HepG2 (cell line): ENCODE measurements around the gene WFDC1. TPM values are rescaled to one million over a fixed set of nuclear protein-coding genes. Genes with fewer than 3 reads are reported as not detected.

ENCODE experiments used
- ELF3 ChIP-seq: IDR thresholded peaks from 2 replicates; pipeline ENCODE4 v1.6.1; 2016; ENCODE audit warnings: missing genetic modification reagents, missing compliant biosample characterization
- MBNL3 ChIP-seq: fragments of 250-450 bp; sonication (Bioruptor Pico); conservative IDR thresholded peaks from 2 replicates; pipeline ENCODE4 v1.8.0; 2022; ENCODE audit warnings: mild to moderate bottlenecking, inconsistent platforms
- MTF2 ChIP-seq: sonication (generic); formaldehyde crosslinking; IDR thresholded peaks from 2 replicates; pipeline ENCODE4 v1.5.0; 2020; ENCODE audit warnings: missing genetic modification reagents, borderline replicate concordance
- NR2F1 ChIP-seq, 2 experiments: fragments of 450-650 bp in 1 of 2; formaldehyde crosslinking in 1 of 2; IDR thresholded peaks; 2 replicates each; pipeline versions ENCODE4 v1.5.0 to v1.6.1; 2016 to 2020; ENCODE audit warnings: mild to moderate bottlenecking in 1 of 2, missing compliant biosample characterization in 1 of 2, missing genetic modification reagents in 1 of 2, moderate library complexity in 1 of 2
- PAWR ChIP-seq: sonication (generic); formaldehyde crosslinking; IDR thresholded peaks from 2 replicates; pipeline ENCODE4 v1.4.0; 2020; ENCODE audit warnings: missing genetic modification reagents, mild to moderate bottlenecking, borderline replicate concordance
- RNF2 ChIP-seq: fragments of 450-650 bp; conservative IDR thresholded peaks from 2 replicates; pipeline ENCODE4 v1.6.1; 2016; ENCODE audit warnings: low read depth
- SYNCRIP ChIP-seq: fragments of 200-400 bp; formaldehyde crosslinking; IDR thresholded peaks from 2 replicates; pipeline ENCODE4 v1.6.1; 2018; ENCODE audit warnings: mild to moderate bottlenecking, low read depth, low read length; ENCODE audit not compliant: insufficient read depth
- ZFAT ChIP-seq: sonication (generic); formaldehyde crosslinking; conservative IDR thresholded peaks from 2 replicates; pipeline ENCODE4 v1.8.1; 2023; ENCODE audit warnings: missing genetic modification reagents, inconsistent platforms
- ZFP41 ChIP-seq: sonication (generic); formaldehyde crosslinking; IDR thresholded peaks from 2 replicates; pipeline ENCODE4 v1.4.0; 2020; ENCODE audit warnings: mild to moderate bottlenecking, missing genetic modification reagents, borderline replicate concordance
- ZKSCAN8 ChIP-seq: IDR thresholded peaks from 2 replicates; pipeline ENCODE4 v1.6.1; 2016; ENCODE audit warnings: borderline replicate concordance, missing genetic modification reagents, missing compliant biosample characterization
- ZNF143 ChIP-seq: sonication (generic); formaldehyde crosslinking; IDR thresholded peaks from 2 replicates; pipeline ENCODE4 v1.4.0; 2020; ENCODE audit warnings: missing genetic modification reagents
- ZNF343 ChIP-seq: sonication (generic); formaldehyde crosslinking; IDR thresholded peaks from 2 replicates; pipeline ENCODE4 v1.4.0; 2020; ENCODE audit warnings: mild to moderate bottlenecking, missing genetic modification reagents
- ZNF441 ChIP-seq: sonication (generic); formaldehyde crosslinking; IDR thresholded peaks from 2 replicates; pipeline ENCODE4 v1.7.0; 2021; ENCODE audit warnings: missing genetic modification reagents, borderline replicate concordance
- ZNF747 ChIP-seq: sonication (generic); formaldehyde crosslinking; IDR thresholded peaks from 2 replicates; pipeline ENCODE4 v1.8.1; 2023; ENCODE audit warnings: missing genetic modification reagents, mild to moderate bottlenecking, borderline replicate concordance
- ZSCAN12 ChIP-seq: sonication (generic); formaldehyde crosslinking; IDR thresholded peaks from 2 replicates; pipeline ENCODE4 v1.9.0; 2021; ENCODE audit warnings: mild to moderate bottlenecking, missing genetic modification reagents
- polyA plus RNA-seq, 8 experiments: library from polyadenylated mRNA; depleted of rRNA in 3 of 8; stranded (reverse) in 7 of 8; unstranded in 1 of 8; fragments of >200 nt; fragmentation: Illumina TruSeq in 4 of 8; extraction: Trizol in 4 of 8; gene quantifications; 2 replicates each; pipeline versions ENCODE4 v1.2.1 to v1.2.3, GENCODE V29; 2011 to 2016; ENCODE audit warnings: low read depth in 4 of 8, missing spikeins in 1 of 8, mixed read lengths in 1 of 8; ENCODE audit not compliant: insufficient read depth in 1 of 8
- total RNA-seq, 5 experiments: library from RNA; depleted of rRNA; stranded (reverse); fragments of >200 nt; fragmentation: Illumina TruSeq; extraction: Trizol; gene quantifications; 2 replicates each; pipeline ENCODE4 v1.2.3, GENCODE V29; 2016; ENCODE audit warnings: low read depth in 1 of 5
- TF ChIP-seq, protein P1 (sequence below): sonication (generic); formaldehyde crosslinking; IDR thresholded peaks from 2 replicates; pipeline ENCODE4 v1.4.0; 2020; ENCODE audit warnings: missing genetic modification reagents, mild to moderate bottlenecking, borderline replicate concordance
- TF ChIP-seq, protein P2 (sequence below): sonication (generic); formaldehyde crosslinking; conservative IDR thresholded peaks from 2 replicates; pipeline ENCODE4 v1.4.0; 2020; ENCODE audit warnings: missing genetic modification reagents
- TF ChIP-seq, protein P3 (sequence below): IDR thresholded peaks from 2 replicates; pipeline ENCODE4 v1.6.1; 2012; ENCODE audit warnings: low read length, improper control_type of control experiment
- TF ChIP-seq, protein P4 (sequence below): sonication (generic); formaldehyde crosslinking; IDR thresholded peaks from 2 replicates; pipeline ENCODE4 v1.5.0; 2020; ENCODE audit warnings: mild to moderate bottlenecking, missing genetic modification reagents, moderate library complexity

WFDC1 gene
- total and polyA plus RNA-seq, 2 of the 13 experiments (the other 11 are each of a cell fraction or from before 2014, with no cell fraction given), result not detected

DNA sequence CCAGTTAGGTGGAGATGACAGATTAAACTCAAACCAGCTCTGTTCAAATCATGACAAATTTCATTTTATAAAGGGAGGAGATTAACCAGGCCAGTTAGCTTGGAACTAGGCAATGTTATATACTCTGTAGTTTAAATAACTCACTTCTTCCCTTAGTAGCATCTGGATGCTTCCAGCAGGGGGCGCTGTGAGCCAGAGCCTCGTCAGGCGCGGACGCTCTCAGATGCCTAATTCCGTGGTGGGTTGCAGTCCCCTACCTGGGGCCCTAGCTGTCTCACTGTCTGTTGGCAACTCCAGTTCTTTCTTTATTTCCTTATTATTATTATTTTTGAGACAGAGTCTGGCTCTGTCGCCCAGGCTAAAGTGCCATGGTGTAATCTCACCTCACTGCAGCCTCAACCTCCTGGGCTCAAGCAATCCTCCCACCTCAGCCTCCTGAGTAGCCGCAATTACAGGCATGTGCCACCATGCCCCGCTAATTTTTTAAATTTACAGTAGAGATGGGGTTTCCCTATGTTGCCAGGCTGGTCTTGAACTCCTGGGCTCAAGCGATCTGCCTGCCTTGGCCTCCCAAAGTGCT, 17.3 kb upstream of the WFDC1 start (continued):
- TF ChIP-seq MBNL3 (CRISPR knock-in tag) (no peak), ELF3 (CRISPR knock-in tag) (0 out of 2 replicates have a peak, but pooled peaks have one; percentile 12), NR2F1 (CRISPR knock-in tag; IDR thresholded peaks at IDR 0.05) (no peak), PAWR (CRISPR knock-in tag) (no peak), RNF2 (0 out of 2 replicates have a peak, but pooled peaks have one; percentile 30), ZNF747 (no peak), SYNCRIP (no peak), ZNF143 (CRISPR knock-in tag) (no peak), ZNF441 (no peak), ZFAT (no peak), ZKSCAN8 (CRISPR knock-in tag) (no peak), ZFP41 (no peak), MTF2 (CRISPR knock-in tag) (no peak), ZNF343 (CRISPR knock-in tag) (no peak), ZSCAN12 (CRISPR knock-in tag) (no peak)
- TF ChIP-seq, protein P1, sequence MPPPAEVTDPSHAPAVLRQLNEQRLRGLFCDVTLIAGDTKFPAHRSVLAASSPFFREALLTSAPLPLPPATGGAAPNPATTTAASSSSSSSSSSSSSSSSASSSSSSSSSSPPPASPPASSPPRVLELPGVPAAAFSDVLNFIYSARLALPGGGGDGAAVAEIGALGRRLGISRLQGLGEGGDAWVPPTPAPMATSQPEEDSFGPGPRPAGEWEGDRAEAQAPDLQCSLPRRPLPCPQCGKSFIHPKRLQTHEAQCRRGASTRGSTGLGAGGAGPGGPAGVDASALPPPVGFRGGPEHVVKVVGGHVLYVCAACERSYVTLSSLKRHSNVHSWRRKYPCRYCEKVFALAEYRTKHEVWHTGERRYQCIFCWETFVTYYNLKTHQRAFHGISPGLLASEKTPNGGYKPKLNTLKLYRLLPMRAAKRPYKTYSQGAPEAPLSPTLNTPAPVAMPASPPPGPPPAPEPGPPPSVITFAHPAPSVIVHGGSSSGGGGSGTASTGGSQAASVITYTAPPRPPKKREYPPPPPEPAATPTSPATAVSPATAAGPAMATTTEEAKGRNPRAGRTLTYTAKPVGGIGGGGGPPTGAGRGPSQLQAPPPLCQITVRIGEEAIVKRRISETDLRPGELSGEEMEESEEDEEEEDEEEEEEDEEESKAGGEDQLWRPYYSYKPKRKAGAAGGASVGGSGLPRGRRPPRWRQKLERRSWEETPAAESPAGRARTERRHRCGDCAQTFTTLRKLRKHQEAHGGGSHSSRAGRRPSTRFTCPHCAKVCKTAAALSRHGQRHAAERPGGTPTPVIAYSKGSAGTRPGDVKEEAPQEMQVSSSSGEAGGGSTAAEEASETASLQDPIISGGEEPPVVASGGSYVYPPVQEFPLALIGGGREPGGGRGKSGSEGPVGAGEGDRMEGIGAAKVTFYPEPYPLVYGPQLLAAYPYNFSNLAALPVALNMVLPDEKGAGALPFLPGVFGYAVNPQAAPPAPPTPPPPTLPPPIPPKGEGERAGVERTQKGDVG (CRISPR knock-in tag), result no peak
- TF ChIP-seq, protein P2, sequence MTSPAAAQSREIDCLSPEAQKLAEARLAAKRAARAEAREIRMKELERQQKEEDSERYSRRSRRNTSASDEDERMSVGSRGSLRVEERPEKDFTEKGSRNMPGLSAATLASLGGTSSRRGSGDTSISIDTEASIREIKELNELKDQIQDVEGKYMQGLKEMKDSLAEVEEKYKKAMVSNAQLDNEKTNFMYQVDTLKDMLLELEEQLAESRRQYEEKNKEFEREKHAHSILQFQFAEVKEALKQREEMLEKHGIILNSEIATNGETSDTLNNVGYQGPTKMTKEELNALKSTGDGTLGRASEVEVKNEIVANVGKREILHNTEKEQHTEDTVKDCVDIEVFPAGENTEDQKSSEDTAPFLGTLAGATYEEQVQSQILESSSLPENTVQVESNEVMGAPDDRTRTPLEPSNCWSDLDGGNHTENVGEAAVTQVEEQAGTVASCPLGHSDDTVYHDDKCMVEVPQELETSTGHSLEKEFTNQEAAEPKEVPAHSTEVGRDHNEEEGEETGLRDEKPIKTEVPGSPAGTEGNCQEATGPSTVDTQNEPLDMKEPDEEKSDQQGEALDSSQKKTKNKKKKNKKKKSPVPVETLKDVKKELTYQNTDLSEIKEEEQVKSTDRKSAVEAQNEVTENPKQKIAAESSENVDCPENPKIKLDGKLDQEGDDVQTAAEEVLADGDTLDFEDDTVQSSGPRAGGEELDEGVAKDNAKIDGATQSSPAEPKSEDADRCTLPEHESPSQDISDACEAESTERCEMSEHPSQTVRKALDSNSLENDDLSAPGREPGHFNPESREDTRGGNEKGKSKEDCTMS, result no peak
- TF ChIP-seq, protein P3, sequence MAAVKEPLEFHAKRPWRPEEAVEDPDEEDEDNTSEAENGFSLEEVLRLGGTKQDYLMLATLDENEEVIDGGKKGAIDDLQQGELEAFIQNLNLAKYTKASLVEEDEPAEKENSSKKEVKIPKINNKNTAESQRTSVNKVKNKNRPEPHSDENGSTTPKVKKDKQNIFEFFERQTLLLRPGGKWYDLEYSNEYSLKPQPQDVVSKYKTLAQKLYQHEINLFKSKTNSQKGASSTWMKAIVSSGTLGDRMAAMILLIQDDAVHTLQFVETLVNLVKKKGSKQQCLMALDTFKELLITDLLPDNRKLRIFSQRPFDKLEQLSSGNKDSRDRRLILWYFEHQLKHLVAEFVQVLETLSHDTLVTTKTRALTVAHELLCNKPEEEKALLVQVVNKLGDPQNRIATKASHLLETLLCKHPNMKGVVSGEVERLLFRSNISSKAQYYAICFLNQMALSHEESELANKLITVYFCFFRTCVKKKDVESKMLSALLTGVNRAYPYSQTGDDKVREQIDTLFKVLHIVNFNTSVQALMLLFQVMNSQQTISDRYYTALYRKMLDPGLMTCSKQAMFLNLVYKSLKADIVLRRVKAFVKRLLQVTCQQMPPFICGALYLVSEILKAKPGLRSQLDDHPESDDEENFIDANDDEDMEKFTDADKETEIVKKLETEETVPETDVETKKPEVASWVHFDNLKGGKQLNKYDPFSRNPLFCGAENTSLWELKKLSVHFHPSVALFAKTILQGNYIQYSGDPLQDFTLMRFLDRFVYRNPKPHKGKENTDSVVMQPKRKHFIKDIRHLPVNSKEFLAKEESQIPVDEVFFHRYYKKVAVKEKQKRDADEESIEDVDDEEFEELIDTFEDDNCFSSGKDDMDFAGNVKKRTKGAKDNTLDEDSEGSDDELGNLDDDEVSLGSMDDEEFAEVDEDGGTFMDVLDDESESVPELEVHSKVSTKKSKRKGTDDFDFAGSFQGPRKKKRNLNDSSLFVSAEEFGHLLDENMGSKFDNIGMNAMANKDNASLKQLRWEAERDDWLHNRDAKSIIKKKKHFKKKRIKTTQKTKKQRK, result no peak
- TF ChIP-seq, protein P4, sequence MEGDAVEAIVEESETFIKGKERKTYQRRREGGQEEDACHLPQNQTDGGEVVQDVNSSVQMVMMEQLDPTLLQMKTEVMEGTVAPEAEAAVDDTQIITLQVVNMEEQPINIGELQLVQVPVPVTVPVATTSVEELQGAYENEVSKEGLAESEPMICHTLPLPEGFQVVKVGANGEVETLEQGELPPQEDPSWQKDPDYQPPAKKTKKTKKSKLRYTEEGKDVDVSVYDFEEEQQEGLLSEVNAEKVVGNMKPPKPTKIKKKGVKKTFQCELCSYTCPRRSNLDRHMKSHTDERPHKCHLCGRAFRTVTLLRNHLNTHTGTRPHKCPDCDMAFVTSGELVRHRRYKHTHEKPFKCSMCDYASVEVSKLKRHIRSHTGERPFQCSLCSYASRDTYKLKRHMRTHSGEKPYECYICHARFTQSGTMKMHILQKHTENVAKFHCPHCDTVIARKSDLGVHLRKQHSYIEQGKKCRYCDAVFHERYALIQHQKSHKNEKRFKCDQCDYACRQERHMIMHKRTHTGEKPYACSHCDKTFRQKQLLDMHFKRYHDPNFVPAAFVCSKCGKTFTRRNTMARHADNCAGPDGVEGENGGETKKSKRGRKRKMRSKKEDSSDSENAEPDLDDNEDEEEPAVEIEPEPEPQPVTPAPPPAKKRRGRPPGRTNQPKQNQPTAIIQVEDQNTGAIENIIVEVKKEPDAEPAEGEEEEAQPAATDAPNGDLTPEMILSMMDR, result peak; percentile 89
